LNCaP clone FGC (cell line): ENCODE measurements around the gene RABGAP1L.

Experiments
- DNase-seq: peaks from one replicate; pipeline ENCODE4 v3.0.0-alpha.2; 2011; ENCODE audit warnings: low read depth
- H3K4me3 ChIP-seq: 2 replicates; pipeline ENCODE4 v1.5.1; 2011; ENCODE audit warnings: mild to moderate bottlenecking, low read depth, low read length, control low read depth
- CTCF ChIP-seq: IDR thresholded peaks from 2 replicates; pipeline ENCODE4 v1.5.1; 2012; ENCODE audit warnings: mild to moderate bottlenecking; ENCODE audit not compliant: control insufficient read depth, insufficient read depth; ENCODE audit errors: extremely low read depth

Gene RABGAP1L

GRCh38 chr1:174969977-174970376 is 810.7 kb downstream of the RABGAP1L start:
- H3K4me3 ChIP-seq = no peak overlapping the region
- no peak for TF ChIP-seq CTCF
- DNase-seq = no peak

- no peak for DNase-seq
- no peak overlapping the region for H3K4me3 ChIP-seq
These were observed 812.1 kb downstream of the RABGAP1L start for GRCh38 chr1:174971466-174971865.

GRCh38 chr1:174971902-174972301 is 812.6 kb downstream of the RABGAP1L start:
- no peak for TF ChIP-seq CTCF
- no peak overlapping the region for H3K4me3 ChIP-seq
- DNase-seq = no peak

More at GRCh38 chr1:174971466-174971865, 812.1 kb downstream of the RABGAP1L start:
- no peak for TF ChIP-seq CTCF

GRCh38 chr1:174974711-174975119 is 815.4 kb downstream of the RABGAP1L start:
- no peak overlapping the region for H3K4me3 ChIP-seq
- no peak for DNase-seq
- TF ChIP-seq CTCF = no peak

- no peak for TF ChIP-seq CTCF
- H3K4me3 ChIP-seq = no peak overlapping the region
- no peak for DNase-seq
These were observed 816.4 kb downstream of the RABGAP1L start for GRCh38 chr1:174975764-174976163.

- H3K4me3 ChIP-seq = no peak overlapping the region
- no peak for TF ChIP-seq CTCF
- DNase-seq = no peak
These were observed 817.3 kb downstream of the RABGAP1L start for GRCh38 chr1:174976436-174977108.
